ENCODE results near the gene PARD3.
A peak's percentile ranks its signal among the peaks of the same experiment; 100 is the strongest.
"Not testable (repeated sequence)": the region's sequence is repeated elsewhere in the genome, so short reads cannot be mapped to it uniquely, and the experiment has no call there.

PARD3 gene

DNA sequence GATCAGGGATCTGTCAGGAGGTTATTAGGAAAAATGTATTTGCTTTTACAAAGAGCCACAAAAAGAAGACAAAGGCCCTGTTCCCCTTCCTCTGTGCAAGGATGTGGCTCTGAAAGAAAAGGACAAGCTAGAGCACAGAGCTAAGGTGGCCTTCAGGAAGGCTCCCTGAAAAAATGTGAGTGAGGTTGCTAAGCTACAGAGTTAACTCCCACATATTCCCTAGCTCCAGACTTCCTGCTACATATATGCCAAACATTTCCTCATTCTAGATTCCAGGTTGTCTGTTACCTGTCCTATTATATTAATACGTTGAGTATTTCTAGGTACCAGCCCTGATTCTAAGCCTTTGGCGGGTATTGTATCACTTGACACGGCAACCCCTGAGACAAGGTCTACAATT lies 369.0 kb downstream of the PARD3 start:
- no peak for DNase-seq

DNA sequence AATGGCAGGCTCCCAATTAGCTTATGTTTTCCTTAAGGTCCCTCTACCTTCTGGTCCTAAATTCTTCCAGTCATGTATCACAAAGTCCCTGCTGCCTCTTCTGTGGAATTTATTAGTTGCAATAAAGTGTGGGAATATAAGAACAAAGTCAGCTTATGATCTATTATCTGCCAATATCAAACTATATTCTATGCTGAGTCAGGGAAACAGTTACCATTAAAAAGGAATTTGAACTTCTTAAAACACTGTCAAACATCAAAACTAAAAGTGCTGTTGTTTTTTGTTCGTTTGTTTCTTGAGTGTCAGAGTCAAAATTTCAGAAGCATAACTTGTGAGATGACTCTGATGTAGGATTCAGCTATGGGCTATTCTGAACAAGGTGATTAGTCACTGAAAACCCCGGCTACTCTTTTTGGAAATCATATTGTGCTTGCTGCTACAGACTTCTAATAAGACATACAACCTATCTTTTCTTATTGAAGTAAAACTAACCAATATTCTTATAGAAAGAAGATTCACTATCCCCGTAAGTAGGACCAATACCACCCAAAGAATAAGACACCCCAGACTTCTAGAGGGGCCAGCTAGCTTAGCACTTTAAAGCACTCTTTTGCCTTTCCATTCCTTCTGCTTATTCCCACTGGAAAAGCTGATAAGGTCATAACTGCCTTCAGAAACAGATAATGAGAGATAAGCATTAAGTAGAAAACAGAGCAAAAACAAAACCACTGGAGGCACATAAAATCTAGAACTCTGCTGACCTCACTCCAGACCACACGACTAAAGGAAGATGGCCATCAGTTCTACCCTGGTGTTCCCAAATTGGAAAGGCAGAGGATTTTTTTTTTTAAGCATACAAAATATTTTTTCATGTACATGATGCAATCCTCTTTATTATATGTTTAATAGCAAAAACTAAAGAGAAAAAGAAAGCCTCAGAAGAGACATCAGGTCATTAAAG lies 370.6 kb downstream of the PARD3 start:
- no peak for DNase-seq

DNA sequence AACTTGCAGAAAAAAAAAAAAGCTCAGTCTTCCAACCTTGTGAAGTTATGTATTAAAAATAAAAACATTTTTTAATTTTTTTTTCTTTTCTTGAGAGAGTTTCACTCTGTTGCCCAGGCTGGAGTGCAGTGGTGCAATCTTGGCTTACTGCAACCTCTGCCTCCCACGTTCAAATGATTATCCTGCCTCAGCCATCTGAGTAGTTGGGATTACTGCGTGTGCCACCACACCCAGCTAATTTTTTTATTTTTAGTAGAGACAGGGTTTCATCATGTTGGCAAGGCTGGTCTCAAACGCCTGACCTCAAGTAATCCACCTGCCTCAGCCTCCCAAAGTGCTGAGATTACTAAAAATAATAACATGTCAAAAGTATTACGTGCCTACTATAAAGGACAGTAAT lies 375.7 kb downstream of the PARD3 start:
- not testable (repeated sequence) for DNase-seq

DNA sequence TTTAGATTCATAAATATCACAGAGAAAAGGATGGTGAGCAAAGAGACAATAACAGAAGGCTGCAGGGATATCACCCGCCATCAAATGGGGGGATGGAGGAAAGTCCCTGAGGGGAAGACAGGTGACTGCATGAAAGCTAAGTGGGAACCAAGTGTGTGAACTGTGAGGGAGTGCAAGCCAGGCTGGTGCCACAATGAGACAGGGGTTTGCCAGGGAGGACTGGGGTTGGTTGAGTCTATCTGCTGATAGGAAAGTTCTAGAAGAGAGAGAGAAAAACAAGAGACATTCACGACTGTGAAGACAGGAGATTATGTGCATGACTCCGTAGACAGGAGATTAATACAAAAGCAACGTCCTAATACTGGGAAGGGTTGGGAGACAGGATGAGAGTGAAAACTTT lies 376.4 kb downstream of the PARD3 start:
- DNase-seq, result no peak

DNA sequence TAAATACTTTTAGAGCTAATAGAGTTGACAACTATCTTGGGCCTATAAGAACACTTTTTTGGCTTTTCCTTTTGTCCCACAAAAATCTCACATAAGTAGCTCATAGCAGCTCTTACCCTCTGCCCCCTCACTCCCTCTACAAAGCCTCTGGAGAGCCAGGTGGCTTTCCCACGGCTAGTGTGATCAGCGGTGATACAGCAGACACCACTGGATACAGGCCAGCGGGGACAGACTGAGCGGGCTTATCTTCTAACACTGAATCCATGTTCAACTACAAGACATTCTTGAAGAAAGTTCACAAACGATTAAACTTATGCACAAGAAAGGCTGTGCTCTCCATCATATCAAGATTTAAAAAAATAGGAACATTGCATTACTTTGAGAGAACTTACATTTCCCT lies 377.2 kb downstream of the PARD3 start:
- DNase-seq, result no peak

DNA sequence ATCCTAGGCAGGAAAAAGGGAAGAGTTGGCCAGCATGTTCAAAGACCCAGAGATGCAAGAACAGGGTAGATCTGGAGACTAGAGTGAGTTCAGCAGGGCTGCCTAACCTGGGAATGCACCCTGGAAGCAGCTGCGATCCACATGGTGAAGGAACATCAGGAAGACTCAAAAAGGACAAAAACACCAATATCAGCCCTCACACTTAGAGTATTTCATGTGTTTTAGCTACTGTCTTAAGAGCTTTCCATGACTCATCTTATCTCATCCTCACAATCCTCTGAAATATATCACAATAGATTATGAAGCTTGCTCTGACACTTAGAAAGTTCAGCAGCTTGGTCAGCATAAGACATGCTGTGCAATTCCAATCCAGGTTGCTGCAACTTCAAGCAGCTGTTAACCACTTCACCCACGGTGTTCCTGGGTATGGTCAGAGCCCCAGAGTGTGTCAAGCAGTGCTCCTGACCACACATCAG lies 380.9 kb downstream of the PARD3 start:
- peak; percentile 64 for DNase-seq

DNA sequence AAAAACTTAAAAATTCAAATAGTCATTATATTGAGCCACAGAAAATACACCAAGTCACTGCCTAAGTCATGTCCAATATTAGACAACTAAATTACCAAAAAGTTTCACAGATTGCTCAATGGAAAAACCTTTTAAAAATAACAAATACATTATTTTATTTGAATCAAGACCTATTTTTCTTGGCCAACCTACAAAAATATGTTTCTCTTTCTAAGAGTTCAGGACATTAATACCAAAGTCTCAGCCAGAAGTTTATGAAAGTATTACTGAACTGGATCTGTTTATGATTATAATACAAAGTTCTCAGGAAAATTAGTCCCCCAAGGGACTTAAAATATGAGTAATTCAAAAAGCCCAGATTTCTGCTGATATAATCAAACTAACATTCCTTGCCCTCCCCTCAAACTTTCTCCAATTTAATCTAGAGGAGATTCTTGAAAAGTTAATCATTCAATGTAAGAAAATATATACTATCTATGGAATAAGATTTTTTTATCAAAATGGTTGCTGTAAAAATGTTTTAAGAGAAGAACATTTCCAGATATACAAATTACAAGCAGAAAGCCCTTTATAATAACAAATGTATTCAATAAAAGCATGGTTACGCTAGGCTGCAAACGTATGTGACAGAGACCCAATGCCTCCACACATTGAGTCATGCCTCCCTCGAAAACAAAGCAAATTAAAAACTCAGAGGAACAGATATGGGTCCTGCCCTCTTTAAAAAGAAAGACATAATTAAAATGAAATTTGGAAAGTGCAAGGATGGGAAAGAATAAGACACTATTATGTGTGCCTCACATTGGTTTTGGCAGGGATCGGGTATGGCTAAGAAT lies 381.6 kb downstream of the PARD3 start:
- peak; percentile 97 for DNase-seq

DNA sequence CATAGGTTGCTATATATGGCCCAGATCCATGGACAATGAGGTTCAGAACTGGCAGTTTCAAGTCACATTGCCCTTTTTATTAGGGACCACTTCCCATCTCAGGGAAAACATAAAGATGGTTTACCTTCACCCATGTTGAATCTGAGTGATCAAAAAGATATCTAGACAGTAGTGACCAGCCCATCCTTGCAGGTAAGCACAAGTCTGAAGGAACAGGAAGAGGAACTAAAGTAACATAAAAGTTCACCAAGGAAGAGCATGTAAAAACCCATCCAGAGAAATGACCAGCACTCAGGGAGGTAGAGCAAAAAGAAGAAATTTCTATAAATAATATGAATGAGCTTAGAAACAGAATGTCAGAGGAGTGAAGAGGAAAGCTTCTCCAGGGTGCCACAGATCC lies 382.5 kb downstream of the PARD3 start:
- DNase-seq, result no peak

DNA sequence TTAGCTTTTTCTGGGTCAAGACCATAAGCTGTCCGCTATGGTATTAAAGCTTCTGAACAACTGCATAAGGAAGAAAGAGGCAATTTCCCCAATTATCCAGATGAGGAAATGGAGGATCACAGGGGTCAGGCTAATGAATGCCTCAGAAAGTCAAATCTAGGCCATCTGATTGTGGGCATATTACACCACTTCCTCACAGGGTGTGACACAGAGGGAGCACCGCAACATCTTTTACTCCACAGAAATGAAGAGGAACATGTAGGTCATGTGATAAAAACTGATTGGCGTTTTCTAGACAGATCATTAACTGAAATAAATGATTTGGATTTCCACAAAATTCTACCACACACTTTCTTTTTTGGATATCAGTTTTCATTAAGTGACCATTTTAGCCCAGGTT lies 384.4 kb downstream of the PARD3 start:
- no peak for DNase-seq

DNA sequence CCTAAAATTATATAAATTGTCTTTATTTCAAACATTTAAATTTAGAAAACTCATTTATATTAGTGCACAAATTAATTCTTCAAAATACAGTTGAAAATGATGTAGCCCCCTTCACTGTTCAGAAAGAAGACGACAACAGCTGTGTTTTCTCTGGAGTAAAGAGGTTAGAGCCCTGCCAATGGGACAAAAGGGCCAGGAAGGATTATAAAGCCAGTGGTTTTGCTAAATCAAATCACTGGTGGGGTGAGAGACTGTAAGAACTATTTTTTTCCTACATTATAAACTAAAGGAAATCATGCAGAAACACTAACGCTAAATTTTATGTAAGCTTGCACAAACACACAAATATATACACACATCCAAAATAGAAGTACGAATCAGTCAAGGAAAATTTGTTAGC lies 386.6 kb downstream of the PARD3 start:
- DNase-seq, result no peak

DNA sequence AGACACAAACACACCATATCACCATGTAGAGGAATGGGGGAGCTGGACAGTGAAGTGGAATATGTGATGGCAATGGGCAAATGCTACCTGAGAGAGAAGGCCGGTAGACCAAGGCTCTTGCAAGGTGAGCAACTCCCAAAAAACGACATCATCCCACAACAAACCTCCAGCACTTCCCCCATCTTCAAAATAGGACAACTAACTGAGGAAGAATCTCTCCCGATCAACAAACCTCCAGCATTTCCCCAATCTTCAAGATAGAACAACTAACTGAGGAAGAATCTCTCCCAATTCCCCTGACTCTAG lies 387.2 kb downstream of the PARD3 start:
- no peak for DNase-seq

DNA sequence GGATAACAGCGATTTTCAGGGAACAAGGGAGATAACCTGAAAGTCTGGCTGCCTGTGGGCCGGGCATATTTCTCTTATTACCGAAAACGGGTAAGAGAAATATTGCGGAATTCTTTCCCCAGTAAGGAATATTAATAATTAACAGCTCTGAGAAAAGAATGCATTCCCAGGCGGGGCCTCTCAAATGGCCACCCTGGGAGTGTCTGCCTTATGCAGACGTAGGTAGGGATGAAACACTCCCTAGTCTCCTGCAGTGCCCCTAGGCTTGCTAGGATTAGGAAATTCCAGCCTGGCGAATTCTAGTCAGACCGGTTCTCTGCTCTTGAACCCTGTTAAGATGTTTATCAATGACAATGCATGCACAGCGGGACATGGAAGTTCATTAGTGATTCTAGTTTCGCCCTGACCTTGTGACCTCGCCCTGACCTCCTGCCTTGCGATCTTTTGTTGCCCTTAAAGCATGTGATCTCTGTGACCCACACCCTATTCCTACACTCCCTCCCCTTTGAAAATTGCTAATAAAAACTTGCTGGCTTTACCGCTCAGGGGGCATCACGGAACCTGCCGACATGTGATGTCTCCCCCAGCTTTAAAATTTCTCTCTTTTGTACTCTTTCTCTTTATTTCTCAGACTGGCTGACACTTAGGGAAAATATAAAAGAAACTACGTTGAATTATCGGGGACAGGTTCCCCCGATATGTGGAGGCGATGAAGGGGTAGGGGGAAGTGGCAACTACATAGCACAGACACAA lies 387.8 kb downstream of the PARD3 start:
- not testable (repeated sequence) for DNase-seq

DNA sequence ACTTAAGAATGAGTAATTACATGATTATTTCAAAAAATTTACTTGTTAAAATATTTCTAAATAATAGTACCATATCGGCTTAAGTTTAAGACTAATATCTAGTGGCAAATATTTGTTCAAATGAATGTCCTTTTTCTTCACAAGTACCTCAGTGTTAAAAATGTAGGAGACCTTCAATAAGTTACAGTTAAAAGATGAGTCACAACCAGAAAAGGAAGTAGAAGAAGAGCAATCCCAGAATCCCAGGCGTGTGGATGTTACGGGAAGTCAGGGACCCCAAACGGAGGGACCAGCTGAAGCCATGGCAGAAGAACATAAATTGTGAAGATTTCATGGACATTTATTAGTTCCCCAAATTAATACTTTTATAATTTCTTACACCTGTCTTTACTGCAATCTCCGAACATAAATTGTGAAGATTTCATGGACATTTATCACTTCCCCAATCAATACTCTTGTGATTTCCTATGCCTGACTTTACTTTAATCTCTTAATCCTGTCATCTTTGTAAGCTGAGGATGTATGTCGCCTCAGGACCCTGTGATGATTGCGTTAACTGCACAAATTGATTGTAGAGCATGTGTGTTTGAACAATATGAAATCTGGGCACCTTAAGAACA lies 388.4 kb downstream of the PARD3 start:
- not testable (repeated sequence) for DNase-seq

DNA sequence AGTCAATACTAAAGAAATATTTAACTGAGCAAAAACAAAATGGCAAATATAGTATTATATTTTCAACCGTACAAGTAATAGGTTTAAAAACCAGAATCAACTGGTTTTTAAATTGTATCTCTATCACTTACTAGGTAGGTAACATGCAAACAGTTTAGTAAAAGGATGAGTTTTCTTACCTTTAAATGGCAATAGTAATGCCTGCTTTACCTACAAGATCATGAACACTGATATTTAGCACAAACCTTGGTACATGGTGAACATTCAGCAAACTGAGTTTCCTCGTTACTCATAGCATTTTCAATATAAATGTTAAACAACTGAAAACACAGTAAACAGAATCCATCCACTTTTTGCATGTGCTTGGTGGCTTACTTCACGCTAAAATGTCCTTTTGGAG lies 389.1 kb downstream of the PARD3 start:
- no peak for DNase-seq

DNA sequence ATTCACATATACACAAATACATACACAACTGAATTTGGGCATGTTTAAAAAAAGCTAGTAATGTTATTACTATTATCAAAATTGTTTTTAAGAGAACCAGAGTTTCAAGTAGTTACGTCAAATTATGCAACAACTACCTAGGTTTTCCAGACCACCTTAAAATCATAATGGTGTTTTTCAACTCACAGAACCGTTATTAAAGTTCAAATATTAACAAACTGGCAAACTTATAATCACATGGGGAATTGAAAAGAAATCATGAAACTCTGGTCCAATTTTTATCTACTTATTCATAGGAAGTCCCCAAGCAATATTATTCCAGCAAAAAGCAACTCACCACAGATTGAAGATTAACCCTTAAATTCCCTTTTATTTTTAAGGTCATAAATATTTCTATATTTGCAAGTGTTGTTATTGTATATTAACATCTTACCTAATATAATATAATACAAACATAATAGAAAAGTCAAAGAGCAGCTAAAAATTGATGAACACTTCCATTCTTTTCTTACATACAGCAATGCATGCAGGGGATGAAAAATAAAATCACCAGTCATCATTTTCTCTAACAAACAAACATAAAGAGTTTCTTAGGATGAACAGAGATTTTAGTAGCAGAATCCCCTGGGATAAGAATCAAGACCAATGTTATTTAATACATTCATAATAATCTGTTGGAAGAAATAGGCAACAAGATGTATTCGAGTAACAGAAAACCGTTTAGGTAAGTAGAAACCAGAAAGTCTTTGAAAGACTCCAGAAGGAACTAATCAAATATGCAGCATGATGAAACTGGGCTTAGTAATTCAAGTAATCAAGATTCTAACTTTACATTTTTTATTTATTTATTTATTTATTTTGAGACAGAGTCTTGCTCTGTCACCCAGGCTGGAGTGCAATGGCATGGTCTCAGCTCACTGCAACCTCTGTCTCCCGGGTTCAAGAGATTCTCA lies 391.1 kb downstream of the PARD3 start:
- DNase-seq, result no peak

DNA sequence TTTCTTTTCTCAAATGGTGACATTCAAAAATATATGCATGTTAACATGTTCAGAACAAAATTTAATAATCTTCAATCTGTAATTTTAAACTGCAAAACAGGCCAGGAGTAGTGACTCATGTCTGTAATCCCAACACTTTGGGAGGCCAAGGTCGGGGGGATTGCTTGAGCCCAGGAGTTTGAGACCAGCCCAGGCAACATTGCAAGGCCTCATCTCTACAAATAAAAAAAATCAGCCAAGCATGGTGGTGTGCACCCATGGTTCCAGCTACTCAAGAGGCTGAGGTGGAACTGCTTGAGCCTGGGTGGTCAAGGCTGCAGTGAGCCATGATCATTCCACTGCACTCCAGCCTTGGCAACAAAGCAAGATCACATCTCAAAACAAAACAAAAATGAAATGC lies 394.3 kb downstream of the PARD3 start:
- no peak for DNase-seq

DNA sequence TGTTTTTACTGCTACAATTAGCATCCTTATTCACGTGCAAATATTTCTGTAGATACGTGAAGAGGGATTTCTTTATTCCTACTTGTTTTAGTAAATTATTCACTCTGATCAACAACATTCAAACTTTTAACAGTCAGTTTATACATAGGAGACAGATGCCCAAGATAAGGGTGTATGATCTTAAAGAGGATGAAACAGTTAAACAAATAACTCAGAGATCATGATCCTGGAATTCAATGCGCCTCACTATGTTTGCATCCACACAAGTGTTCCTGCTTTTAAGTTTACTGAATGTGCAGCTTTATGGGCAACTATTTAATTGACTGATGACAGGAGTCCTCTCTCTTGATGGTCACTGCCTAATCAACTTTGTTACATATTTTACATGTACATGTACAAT lies 394.8 kb downstream of the PARD3 start:
- no peak for DNase-seq

DNA sequence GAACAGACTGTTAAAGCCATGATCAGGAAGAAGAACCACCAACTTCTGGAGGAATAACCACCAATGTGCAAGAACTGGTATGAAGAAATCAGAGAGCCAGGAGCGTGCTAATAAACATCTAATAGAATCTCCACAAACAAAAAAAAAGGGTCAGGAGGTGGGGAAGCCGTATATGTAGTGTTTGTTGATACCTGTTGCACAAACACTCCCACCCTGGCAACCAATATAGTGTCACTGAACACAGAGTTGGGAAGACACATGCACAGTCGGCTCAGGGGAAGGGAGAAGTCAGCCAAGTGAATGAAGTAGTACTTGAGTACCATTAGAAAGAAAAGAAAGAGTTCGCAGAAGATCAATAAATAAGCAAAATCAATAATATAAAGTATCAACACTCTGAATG lies 400.1 kb downstream of the PARD3 start:
- no peak for DNase-seq

DNA sequence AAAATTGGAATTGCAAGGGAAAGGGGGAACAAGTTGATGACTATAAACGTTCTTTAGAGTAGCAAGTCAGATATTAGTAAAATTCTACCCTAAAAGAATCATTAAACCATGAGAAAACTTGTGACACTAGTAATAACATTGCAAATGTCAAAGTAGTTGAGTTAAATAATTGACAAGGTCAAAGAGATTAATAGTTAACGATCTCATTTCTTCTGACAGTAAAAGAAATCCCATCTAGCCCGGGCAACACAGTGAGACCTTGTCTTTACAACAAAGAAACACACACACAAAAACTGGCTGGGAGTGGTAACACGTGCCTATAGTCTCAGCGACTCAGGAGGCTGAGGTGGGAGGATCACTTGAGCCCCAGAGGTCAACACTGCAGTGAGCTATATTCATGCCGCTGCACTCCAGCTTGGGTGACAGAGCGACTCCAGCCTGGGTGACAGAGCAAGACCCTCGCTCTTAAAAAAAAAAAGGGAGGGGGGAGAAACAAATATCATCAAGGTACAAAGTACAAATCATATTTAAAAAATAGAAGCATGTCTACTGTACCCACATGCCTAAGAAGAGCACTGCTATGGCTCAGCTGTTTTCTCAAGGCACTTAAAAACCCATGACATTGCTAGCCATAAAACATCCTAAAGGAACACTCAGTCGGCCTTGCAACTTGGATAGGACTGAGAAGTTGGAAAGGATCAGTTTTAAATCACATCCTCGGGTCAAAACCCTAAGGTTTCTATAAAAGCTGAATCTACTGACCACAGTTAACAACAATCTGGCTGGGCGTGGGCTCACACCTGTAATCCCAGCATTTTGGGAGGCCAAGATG lies 401.1 kb downstream of the PARD3 start:
- no peak for DNase-seq

DNA sequence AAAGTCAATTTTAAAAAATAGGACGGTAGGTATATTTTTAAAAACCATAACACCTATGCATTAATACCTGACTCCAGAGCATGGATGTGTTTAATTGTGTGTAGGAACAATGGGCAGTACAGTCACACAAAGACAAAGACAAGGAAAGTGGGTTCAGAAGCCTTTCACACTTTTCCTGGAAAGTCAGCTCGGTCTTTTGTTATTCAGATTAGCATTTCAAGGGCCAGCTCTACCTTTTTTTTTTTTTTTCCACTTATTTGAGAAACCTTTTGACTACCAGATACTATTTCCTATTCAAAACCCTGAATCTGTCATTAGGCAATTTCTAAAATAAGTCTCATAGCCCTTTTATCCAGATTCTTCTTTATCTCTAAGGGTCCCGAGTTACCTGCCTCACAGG lies 401.9 kb downstream of the PARD3 start:
- DNase-seq, result no peak

Measured in fibroblast of skin of scalp (primary cell).